PC-3 (cell line): ENCODE data around the gene SYP.

Experiments
- CTCF ChIP-seq: fragments of 300-600 bp; sonication (generic); conservative IDR thresholded peaks from 2 replicates; pipeline ENCODE4 v1.5.1; 2017; ENCODE audit warnings: antibody characterized with exemption, low read depth, mild to moderate bottlenecking, low read length
- EZH2 ChIP-seq: fragments of 300-600 bp; sonication (generic); IDR thresholded peaks from one replicate; pipeline ENCODE4 v1.6.1; 2017; ENCODE audit warnings: antibody characterized with exemption, mild to moderate bottlenecking, low read length; ENCODE audit not compliant: unreplicated experiment
- EZH2phosphoT487 ChIP-seq: fragments of 300-600 bp; sonication (generic); IDR thresholded peaks from 2 replicates; pipeline ENCODE4 v1.6.1; 2018; ENCODE audit warnings: mild to moderate bottlenecking, antibody characterized with exemption, low read length, borderline replicate concordance

- TF ChIP-seq EZH2phosphoT487 (no peak), CTCF (no peak), EZH2 (no peak)
Measured at GRCh38 chrX:49190821-49191573, 9.0 kb downstream of the SYP start.
